ENCODE results near the gene RAB7B. TPM values are rescaled to one million over a fixed set of nuclear protein-coding genes. Genes with fewer than 3 reads are reported as not detected.

RAB7B gene
- total and polyA plus RNA-seq, 2 of the 13 experiments (the other 11 are each of a cell fraction or from before 2014, with no cell fraction given), result 0.05 to 0.46 TPM

- TF ChIP-seq REXO4 (CRISPR knock-in tag; IDR thresholded peaks at IDR 0.05; ENCODE audit: borderline replicate concordance) (no peak), STAG1 (CRISPR knock-in tag; IDR thresholded peaks at IDR 0.05) (0 out of 2 replicates have a peak, but pooled peaks have one; percentile 6), BCL6 (CRISPR knock-in tag; IDR thresholded peaks at IDR 0.05) (0 out of 2 replicates have a peak, but pooled peaks have one; percentile 13), NFRKB (IDR thresholded peaks at IDR 0.05) (no peak), ZNF274 (CRISPR knock-in tag; IDR thresholded peaks at IDR 0.05) (no peak), YEATS2 (CRISPR knock-in tag; IDR thresholded peaks at IDR 0.05; ENCODE audit: borderline replicate concordance) (peak; percentile 48; the same call in 1 of the 2 replicates), NR2F2 (IDR thresholded peaks at IDR 0.05; ENCODE audit: borderline replicate concordance, low read depth) (no peak), GABPB1 (CRISPR knock-in tag; IDR thresholded peaks at IDR 0.05) (peak; percentile 63), HMG20B (CRISPR knock-in tag; conservative IDR thresholded peaks at IDR 0.05) (no peak), HDAC2 (CRISPR knock-in tag; IDR thresholded peaks at IDR 0.05) (peak; percentile 71; the same call in 1 of the 2 replicates), TGIF2 (CRISPR knock-in tag; IDR thresholded peaks at IDR 0.05) (peak; percentile 45; the same call in 1 of the 2 replicates), PATZ1 (CRISPR knock-in tag; IDR thresholded peaks at IDR 0.05) (peak; percentile 68; the same call in 1 of the 2 replicates), PAF1 (CRISPR knock-in tag; IDR thresholded peaks at IDR 0.05) (no peak), SAFB2 (CRISPR knock-in tag; IDR thresholded peaks at IDR 0.05; ENCODE audit: borderline replicate concordance, low read depth) (no peak), PBX3 (CRISPR knock-in tag; IDR thresholded peaks at IDR 0.05; ENCODE audit: borderline replicate concordance) (no peak), PHF20 (CRISPR knock-in tag; IDR thresholded peaks at IDR 0.05) (peak; percentile 41; the same call in 1 of the 2 replicates), ZNF354B (CRISPR knock-in tag; IDR thresholded peaks at IDR 0.05) (no peak), TBP (CRISPR knock-in tag; IDR thresholded peaks at IDR 0.05) (no peak), ZNF367 (CRISPR knock-in tag; IDR thresholded peaks at IDR 0.05; ENCODE audit: borderline replicate concordance) (no peak), ZBTB38 (CRISPR knock-in tag; IDR thresholded peaks at IDR 0.05) (0 out of 2 replicates have a peak, but pooled peaks have one; percentile 32), TSC22D2 (CRISPR knock-in tag; IDR thresholded peaks at IDR 0.05; ENCODE audit: borderline replicate concordance) (no peak), TBX2 (CRISPR knock-in tag; IDR thresholded peaks at IDR 0.05; ENCODE audit: borderline replicate concordance) (peak; percentile 73; the same call in 1 of the 2 replicates), ZNF292 (CRISPR knock-in tag; IDR thresholded peaks at IDR 0.05; ENCODE audit: borderline replicate concordance, low read depth) (peak; percentile 81; the same call in 1 of the 2 replicates), ZNF510 (CRISPR knock-in tag; IDR thresholded peaks at IDR 0.05; ENCODE audit: low read depth) (0 out of 2 replicates have a peak, but pooled peaks have one; percentile 34), ZSCAN5A (CRISPR knock-in tag; IDR thresholded peaks at IDR 0.05; ENCODE audit: borderline replicate concordance) (no peak), PPARG (CRISPR knock-in tag; conservative IDR thresholded peaks at IDR 0.05) (no peak), ZFAT (CRISPR knock-in tag; conservative IDR thresholded peaks at IDR 0.05) (no peak), ZNF30 (CRISPR knock-in tag; IDR thresholded peaks at IDR 0.05) (no peak), MED1 (CRISPR knock-in tag; IDR thresholded peaks at IDR 0.05) (peak; percentile 79), ZNF205 (CRISPR knock-in tag; IDR thresholded peaks at IDR 0.05) (0 out of 2 replicates have a peak, but pooled peaks have one; percentile 53)
Observed at GRCh38 chr1:206048582-206048981, 45.4 kb upstream of the RAB7B start (continued).
